ENCODE results near the gene NKTR. TPM values are rescaled to one million over a fixed set of nuclear protein-coding genes. Genes with fewer than 3 reads are reported as not detected.

NKTR gene
- total RNA-seq, 1 experiment from 2014 or later: 21.8 TPM

DNA sequence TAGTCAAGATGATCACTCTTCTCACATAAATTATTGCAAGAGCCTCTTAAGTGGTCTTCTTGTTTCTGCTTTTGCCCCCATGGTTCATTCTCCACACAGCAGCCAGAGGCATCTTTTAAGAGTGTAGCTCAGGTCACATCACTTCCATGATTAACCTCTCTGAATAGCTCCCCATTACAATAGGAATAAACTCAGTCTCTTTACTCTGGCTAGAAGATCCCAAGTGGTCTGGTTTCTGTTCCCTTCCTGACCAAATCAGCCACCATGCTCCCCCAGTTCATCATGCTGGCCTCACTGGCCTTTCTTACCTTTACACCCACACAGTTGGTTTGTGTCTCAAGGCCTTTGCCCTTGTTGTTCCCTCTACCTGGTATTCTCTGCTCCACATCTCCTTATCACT, 93.9 kb downstream of the NKTR start:
- no peak for DNase-seq (ENCODE audit: low spot score)

DNA sequence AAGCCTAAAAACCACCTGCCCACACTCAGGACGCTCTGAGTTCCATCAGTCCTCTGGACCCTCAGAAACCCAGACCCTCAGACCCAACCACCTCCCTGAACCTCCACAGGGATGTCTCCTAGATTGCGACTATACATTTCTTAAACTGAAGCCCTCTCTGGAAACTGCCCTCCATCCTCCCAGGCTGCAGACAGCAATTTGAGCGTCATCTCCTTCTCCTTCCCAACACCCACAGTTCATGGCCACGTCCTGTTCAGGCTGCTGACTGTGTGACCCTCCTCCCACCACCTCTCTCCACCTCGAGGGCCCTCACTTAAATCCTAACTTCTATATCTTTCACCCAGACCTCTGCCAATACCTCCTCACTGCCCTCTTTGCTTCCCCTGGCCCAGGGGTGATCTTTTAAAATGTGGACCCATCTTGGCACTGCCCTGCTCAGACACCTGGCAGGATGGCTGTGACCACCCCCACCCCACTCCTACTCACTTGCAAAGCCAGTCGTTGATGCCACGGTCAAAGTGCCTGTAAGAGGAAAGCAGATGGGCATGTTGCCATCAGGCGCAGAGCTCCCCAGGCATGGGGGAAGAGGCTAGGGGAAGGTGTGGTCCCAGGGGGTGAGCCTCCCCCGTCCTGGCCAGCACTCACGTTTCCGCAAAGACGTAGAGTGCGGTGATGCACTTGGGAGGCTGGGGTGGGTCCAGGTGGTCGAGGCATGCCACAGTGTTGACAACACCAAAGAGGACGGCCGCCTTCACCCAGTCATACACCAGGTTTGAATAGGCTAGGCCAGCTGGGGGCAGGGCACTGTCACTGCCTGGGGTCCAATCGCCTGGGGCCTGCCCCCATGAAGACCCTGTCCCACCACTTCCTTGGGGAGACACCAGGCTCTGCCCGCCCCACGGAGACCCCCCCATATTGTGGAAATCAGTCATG, 96.1 kb downstream of the NKTR start:
- DNase-seq (ENCODE audit: low spot score): no peak

DNA sequence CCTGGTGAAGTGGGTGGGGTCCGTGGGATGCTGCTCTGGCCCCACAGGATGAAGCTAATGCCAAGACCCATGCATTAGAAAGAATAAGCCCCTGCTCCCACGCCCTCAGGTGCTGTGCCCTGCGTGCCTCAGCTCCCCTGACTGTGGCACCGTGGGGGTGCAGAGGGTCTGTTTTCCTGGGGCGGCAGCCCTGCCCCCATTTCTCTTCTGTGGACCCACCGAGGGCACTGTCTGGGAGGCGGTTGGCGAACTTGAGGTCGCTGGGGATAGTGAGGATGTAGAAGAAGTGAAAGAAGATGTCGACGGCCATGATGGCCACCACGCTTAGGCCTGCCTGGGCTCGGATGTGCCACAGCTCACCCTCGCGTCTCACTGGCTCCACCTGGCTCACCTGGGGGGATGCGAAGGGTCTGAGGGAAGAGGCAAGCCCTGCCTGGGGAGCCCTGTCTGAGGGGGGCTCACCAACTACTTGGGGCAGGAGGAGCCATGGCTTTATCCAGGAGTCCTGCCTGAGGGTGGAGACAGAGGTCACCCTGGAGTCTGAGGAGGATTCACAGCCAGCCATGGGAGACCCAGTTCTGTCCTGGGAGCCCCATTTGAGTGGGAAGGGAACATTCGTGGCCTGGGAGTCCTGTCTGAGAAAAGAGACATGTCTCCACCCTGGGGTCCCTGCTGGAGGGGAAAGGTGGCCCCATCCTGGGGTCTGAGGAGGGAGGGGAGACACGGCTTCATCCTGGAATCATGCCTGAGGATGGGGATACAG, 97.0 kb downstream of the NKTR start:
- DNase-seq (ENCODE audit: low spot score): no peak

Other genes with a start within 250 kb of the NKTR start
- not detected in 2 replicates for gene LYZL4, start 190.1 kb upstream of the NKTR start, total RNA-seq (2014; rRNA removed; shearing (Covaris generic))
- 60.4 and 74.4 TPM in 2 replicates for gene VIPR1, start 98.0 kb upstream of the NKTR start, total RNA-seq (2014; rRNA removed; shearing (Covaris generic))
- gene SEC22C, start 18.7 kb upstream of the NKTR start, total RNA-seq (2014; rRNA removed; shearing (Covaris generic)): 12.3 and 12.6 TPM in 2 replicates
- 17.7 and 18.4 TPM in 2 replicates for gene SS18L2, start 9.8 kb upstream of the NKTR start, total RNA-seq (2014; rRNA removed; shearing (Covaris generic))
- gene ZBTB47, start 53.0 kb downstream of the NKTR start, total RNA-seq (2014; rRNA removed; shearing (Covaris generic)): 1.1 TPM in 2 replicates
- gene KLHL40, start 84.9 kb downstream of the NKTR start, total RNA-seq (2014; rRNA removed; shearing (Covaris generic)): not detected in 2 replicates
- not detected in 2 replicates for gene HHATL, start 102.1 kb downstream of the NKTR start, total RNA-seq (2014; rRNA removed; shearing (Covaris generic))
- not detected in 2 replicates for gene CCDC13, start 172.6 kb downstream of the NKTR start, total RNA-seq (2014; rRNA removed; shearing (Covaris generic))
- 22.5 and 32.2 TPM in 2 replicates for gene HIGD1A, start 203.8 kb downstream of the NKTR start, total RNA-seq (2014; rRNA removed; shearing (Covaris generic))
- gene ACKR2, start 208.8 kb downstream of the NKTR start, total RNA-seq (2014; rRNA removed; shearing (Covaris generic)): 0.18 TPM in 1 of 2 replicates, not detected in the other